Thymus (tissue), 11 donors: ENCODE data around the gene XIAP. TPM values are rescaled to one million over a fixed set of nuclear protein-coding genes. Genes with fewer than 3 reads are reported as not detected.
"Not testable (repeated sequence)": the region's sequence is repeated elsewhere in the genome, so short reads cannot be mapped to it uniquely, and the experiment has no call there.

Source experiments
- DNase-seq, 9 donors: peaks; one replicate each; pipeline ENCODE4 v3.0.0-alpha.2; 2013; ENCODE audit warnings: low spot score in 9 of 9, low read depth in 6 of 9, missing footprints in 1 of 9
- H3K27ac ChIP-seq, 2 donors: one replicate each; pipeline ENCODE4 v1.5.1; 2013; ENCODE audit warnings: control low read depth in 1 of 2, low read depth in 1 of 2, low read length in 1 of 2, mild to moderate bottlenecking in 1 of 2, moderate library complexity in 1 of 2
- H3K27me3 ChIP-seq, 2 donors: one replicate each; pipeline ENCODE4 v1.5.1; 2013; ENCODE audit warnings: low read length in 1 of 2; ENCODE audit not compliant: control insufficient read depth in 2 of 2, insufficient read depth in 1 of 2
- H3K36me3 ChIP-seq, 2 donors: one replicate each; pipeline ENCODE4 v1.5.1; 2013; ENCODE audit warnings: low read length in 1 of 2, mild to moderate bottlenecking in 1 of 2, moderate library complexity in 1 of 2; ENCODE audit not compliant: control insufficient read depth in 2 of 2, insufficient read depth in 2 of 2
- H3K4me1 ChIP-seq, 2 donors: one replicate each; pipeline ENCODE4 v1.5.1; 2013; ENCODE audit warnings: low read length in 2 of 2; ENCODE audit not compliant: control insufficient read depth in 2 of 2, insufficient read depth in 2 of 2
- H3K4me3 ChIP-seq, 2 donors: one replicate each; pipeline ENCODE4 v1.5.1; 2013; ENCODE audit warnings: low read length in 2 of 2, control low read depth in 1 of 2, mild to moderate bottlenecking in 1 of 2
- H3K9me3 ChIP-seq, 2 donors: one replicate each; pipeline ENCODE4 v1.5.1; 2013; ENCODE audit warnings: low read length in 1 of 2, mild to moderate bottlenecking in 1 of 2; ENCODE audit not compliant: control insufficient read depth in 2 of 2, insufficient read depth in 1 of 2
- whole genome bisulfite sequencing: extraction: QIAGEN DNeasy Blood & Tissue Kit; methylation state at CpG from one replicate; pipeline ENCODE4 v1.1.7; 2013; 5-methylcytosine and 5-hydroxymethylcytosine counted together
- polyA plus RNA-seq: library from polyadenylated mRNA; stranded (reverse); fragments of 200-250 nt; gene quantifications from one replicate; pipeline ENCODE4 v1.2.3, GENCODE V29; 2013
- total RNA-seq: library from RNA; stranded (reverse); fragments of 120-200 nt; gene quantifications from one replicate; pipeline ENCODE4 v1.2.4, GENCODE V29; 2013
- donor health status: healthy.

The XIAP gene
- total and polyA plus RNA-seq, 2 donors: 11.5 to 31.9 TPM

DNA sequence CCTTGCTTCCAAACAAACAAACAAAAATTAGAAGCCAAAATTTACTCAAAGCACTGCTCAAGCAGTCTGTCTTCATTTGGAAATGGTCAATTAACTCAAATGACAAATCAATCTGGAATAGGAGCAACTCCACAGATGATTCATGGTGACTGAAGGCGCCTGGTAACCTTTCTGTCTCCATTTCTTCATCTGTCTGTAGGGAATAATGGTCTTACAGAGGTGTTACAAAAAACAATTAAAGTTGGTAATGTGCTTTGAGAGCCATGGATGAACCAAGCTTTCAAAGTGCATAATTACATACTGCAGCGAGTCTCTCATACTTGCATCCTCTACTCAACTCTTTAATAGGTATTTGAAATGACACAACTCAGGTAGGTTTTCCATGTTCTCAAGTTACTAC is 63.4 kb downstream of the XIAP start:
- H3K4me3 ChIP-seq: no peak overlapping the region
- no peak overlapping the region for H3K27ac ChIP-seq
- no peaks in the 10 kb centered on the region for H3K9me3 ChIP-seq
- 99% methylated on average over 2 of the region's 2 CpGs for WGBS
- H3K36me3 ChIP-seq: no peaks in the 10 kb centered on the region
- H3K4me1 ChIP-seq: no peaks in the 10 kb centered on the region
- H3K27me3 ChIP-seq: no peaks in the 10 kb centered on the region
- DNase-seq: no peak

DNA sequence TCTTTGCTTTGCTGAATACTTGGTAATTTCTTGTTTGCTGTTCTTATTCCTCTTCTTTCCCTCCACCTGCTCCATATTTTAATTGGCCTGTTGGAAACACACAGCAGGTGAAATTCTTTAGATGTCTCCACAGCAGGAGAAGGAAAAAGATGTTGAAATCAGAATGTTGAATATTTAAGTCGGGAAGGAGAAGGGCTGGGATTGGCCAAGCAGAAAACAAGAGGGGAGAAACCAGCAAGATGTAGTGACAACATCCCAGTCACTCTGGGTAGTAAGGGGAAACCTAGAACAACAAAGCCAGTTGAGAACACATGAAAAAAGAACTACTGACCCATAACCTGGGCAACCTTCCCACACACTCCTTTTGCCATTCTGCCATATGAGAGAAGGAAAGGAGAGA is 64.3 kb downstream of the XIAP start:
- Histone ChIP-seq H3K9me3 (no peaks in the 10 kb centered on the region), H3K27me3 (no peaks in the 10 kb centered on the region), H3K4me3 (no peak overlapping the region), H3K27ac (no peak overlapping the region), H3K36me3 (no peaks in the 10 kb centered on the region), H3K4me1 (no peaks in the 10 kb centered on the region)
- DNase-seq: no peak
- 92% methylated on average over 1 of the region's 1 CpG for WGBS

DNA sequence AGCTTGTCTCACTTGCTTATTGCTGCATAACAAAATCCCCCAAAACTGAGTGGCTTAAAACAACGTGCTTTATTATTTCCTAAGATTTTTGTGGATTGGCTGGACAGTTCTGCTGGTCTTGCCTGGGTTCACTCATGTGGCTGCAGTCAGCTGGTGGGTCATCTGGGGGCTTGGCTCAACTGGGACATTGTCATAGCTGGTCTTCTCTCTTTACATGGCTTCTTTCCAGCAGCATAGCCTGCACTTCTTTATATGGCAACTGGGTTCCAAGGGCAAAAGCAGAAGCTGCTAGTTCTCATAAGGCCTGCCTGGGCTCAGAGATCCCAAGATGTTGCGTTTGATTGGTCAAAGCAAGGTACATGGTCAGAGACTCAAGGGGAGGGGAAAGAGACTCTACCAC is 68.0 kb downstream of the XIAP start:
- H3K36me3 ChIP-seq: no peaks in the 10 kb centered on the region
- 94% methylated on average over 2 of the region's 2 CpGs for WGBS
- peaks cover 0 to 8% of the 10 kb centered on the region in 2 donors for H3K9me3 ChIP-seq
- no peak overlapping the region for H3K4me3 ChIP-seq
- H3K4me1 ChIP-seq: no peaks in the 10 kb centered on the region
- no peak for DNase-seq
- H3K27ac ChIP-seq: no peak overlapping the region
- no peaks in the 10 kb centered on the region for H3K27me3 ChIP-seq

DNA sequence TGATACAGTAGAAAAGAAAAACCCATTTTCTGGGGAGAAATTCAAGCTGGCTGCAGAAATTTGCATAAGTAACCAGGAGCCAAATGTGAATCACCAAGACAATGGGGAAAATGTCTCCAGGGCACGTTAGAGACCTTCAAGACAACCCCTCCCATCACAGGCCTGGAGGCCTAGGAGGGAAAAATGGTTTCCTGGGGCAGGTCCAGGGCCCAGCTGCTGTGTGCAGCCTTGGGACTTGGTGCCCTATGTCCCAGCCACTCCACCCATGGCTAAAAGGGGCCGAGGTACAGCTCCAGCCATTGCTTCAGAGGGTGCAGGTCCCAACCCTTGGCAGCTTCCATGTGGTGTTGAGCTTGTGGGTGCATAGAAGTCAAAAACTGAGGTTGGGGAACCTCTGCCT is 72.2 kb downstream of the XIAP start:
- not testable (repeated sequence) for H3K27me3 ChIP-seq, H3K36me3 ChIP-seq, DNase-seq, H3K9me3 ChIP-seq, H3K27ac ChIP-seq, H3K4me3 ChIP-seq, H3K4me1 ChIP-seq
- WGBS: 92% methylated on average over 2 of the region's 2 CpGs

DNA sequence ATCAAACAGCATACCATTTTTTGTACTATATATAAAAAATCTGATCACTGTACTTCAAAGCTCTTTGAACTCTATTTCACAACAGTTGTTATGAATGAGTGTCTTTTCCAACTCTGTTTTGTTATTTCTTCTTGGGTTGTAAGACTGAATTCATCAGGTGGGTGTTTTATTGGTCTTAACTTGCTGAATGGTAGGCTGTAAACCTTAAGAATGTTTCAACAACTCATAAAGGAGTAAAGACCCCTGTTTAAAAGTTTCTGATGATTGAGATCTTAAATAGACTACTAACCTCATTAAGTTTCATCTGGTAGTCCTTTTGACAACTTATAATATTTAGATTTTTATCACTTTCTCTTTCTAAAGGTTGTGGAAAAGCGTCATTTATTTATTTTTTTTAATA is 83.2 kb downstream of the XIAP start:
- Histone ChIP-seq H3K27ac (no peak overlapping the region), H3K27me3 (no peaks in the 10 kb centered on the region), H3K36me3 (no peaks in the 10 kb centered on the region), H3K4me3 (no peak overlapping the region), H3K9me3 (no peaks in the 10 kb centered on the region), H3K4me1 (no peaks in the 10 kb centered on the region)
- 96% methylated on average over 1 of the region's 1 CpG for WGBS
- DNase-seq: no peak

DNA sequence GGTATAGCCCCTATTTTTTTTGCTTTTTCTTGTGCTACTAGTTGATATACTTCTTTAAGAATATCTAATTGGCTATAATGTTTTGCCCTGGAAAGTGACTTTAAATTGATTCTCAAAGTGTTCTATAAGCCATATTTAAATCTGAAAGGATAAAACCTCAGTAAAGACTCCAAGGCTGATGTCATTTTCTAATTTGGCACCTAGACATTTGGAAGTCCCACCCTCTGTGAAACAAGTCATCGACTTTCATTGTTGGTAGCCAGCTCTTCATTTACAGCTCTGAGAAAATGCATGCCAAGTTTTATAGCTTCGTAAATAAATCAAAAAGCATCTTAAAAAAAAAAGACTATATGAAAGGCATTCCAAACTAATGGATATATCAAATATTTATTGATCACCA is 83.6 kb downstream of the XIAP start:
- Histone ChIP-seq H3K27me3 (no peaks in the 10 kb centered on the region), H3K4me3 (no peak overlapping the region), H3K36me3 (no peaks in the 10 kb centered on the region), H3K27ac (no peak overlapping the region), H3K4me1 (no peaks in the 10 kb centered on the region), H3K9me3 (no peaks in the 10 kb centered on the region)
- DNase-seq: no peak
- WGBS: 89% methylated on average over 2 of the region's 2 CpGs

DNA sequence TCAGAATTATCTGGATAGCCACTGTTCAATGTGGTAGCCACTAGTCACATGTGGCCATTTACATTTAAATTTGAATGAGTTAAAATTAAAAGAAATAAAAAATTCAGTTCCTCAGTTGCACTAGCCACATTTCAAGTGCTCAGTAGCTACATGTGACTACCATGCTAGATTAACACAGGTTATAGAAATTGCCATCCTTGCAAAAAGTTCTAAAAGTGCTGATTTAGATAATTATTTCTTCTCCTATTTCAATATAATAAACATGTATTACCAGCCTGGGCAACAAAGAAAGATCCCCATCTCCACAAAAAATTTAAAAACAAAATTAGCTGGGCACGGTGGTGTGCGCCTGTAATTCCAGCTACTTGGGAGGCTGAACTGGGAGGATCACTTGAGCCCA is 90.0 kb downstream of the XIAP start:
- no peak for DNase-seq
- Histone ChIP-seq H3K9me3 (no peaks in the 10 kb centered on the region), H3K4me3 (no peak overlapping the region), H3K36me3 (no peaks in the 10 kb centered on the region), H3K27me3 (no peaks in the 10 kb centered on the region), H3K4me1 (no peaks in the 10 kb centered on the region), H3K27ac (no peak overlapping the region)
- WGBS: 97% methylated on average over 2 of the region's 2 CpGs

DNA sequence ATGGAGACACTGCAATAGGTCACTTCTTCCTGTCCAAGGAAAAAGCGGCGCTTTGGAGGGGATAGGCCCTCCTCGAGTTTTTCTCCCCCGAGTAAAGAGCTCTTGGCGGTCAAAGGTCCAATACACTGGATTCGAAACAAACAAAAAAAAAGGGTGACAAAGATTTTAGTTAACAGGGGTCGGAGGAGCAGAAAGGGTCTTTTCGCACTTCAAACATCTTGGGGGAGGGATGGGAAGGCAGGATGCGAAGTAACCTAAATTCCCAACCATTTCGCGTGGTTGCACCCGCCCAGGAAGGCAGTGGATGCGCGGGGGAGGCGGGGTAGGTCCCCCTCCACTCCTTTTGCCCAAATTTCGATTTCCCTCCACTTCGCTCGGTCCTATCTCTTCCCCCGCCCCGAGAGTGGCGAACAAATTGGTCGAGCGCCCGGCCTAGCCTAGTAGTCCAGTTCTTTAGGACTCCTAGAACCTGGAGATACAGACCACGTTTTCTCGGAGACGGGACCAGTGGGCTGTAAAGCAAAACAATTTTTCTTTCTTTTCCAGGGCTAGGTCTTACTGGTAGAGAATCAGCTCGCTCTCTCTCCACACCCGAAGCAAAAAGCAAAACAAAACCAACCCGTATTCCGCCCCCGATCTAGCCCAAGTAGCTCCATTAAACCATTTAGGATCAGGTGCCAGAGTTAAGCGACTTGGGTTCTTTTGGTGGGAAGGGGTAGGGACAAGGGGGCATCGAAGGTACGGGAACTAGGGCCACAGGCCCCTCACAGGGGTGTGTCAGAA is 99.6 kb downstream of the XIAP start:
- peaks cover 0 to 8% of the 10 kb centered on the region in 2 donors for H3K9me3 ChIP-seq
- DNase-seq: peak in 2 of 9 donors; percentile 3 to 13
- H3K4me3 ChIP-seq: peak overlapping the region; percentile 67 to 72
- no peaks in the 10 kb centered on the region for H3K36me3 ChIP-seq
- peak overlapping the region; percentile 94 to 95 for H3K27ac ChIP-seq
- under 1% methylated on average over 34 of the region's 35 CpGs for WGBS
- no peaks in the 10 kb centered on the region for H3K27me3 ChIP-seq
- H3K4me1 ChIP-seq: peaks cover 0 to 3% of the 10 kb centered on the region in 2 donors

DNA sequence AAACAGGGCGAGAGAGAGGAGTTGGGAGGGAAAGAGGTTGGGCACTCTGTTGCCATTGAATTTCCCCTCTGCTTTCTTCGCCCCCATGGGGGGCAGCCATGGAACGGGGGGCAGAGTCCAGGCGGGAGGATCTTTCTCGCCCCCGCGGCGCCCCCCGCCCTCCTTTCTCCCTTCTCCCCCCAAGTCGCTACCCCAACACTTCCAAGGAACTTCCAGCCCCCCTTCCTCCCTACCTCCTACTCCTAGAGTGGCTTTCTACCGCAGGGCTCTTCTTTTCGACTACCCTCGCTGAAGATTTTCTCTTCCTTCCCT is 101.1 kb downstream of the XIAP start:
- peak overlapping the region; percentile 85 to 100 for H3K27ac ChIP-seq
- peaks cover 0 to 8% of the 10 kb centered on the region in 2 donors for H3K9me3 ChIP-seq
- no peaks in the 10 kb centered on the region for H3K27me3 ChIP-seq
- H3K36me3 ChIP-seq: no peaks in the 10 kb centered on the region
- no peak for DNase-seq
- peaks cover 0 to 8% of the 10 kb centered on the region in 2 donors for H3K4me1 ChIP-seq
- WGBS: 2% methylated on average over 13 of the region's 13 CpGs
- H3K4me3 ChIP-seq: peak overlapping the region; percentile 75 to 88
